Adrenal gland (tissue), 12 donors: ENCODE results near the gene PBRM1. TPM values are rescaled to one million over a fixed set of nuclear protein-coding genes. Genes with fewer than 3 reads are reported as not detected.

Experiments
- DNase-seq, 7 donors: peaks; one replicate each; pipeline ENCODE4 v3.0.0-alpha.2; 2019 to 2020
- H3K27ac ChIP-seq, 5 donors: fragments of 200-600 bp; sonication (generic) in 4 of 5; 1 replicate in 3 of 5; 2 replicates in 2 of 5; pipeline versions ENCODE4 v1.5.1 to v1.8.0; 2016 to 2020; ENCODE audit warnings: mild to moderate bottlenecking in 1 of 5
- H3K27me3 ChIP-seq: fragments of 200-600 bp; 2 replicates; pipeline ENCODE4 v1.8.0; 2021
- H3K36me3 ChIP-seq, 2 donors: fragments of 200-600 bp; replicated peaks in 1 of 2; 1 replicate in 1 of 2; 2 replicates in 1 of 2; pipeline versions ENCODE4 v1.5.1 to v1.8.0; 2018 to 2022
- H3K4me1 ChIP-seq, 2 donors: fragments of 200-600 bp; replicated peaks in 1 of 2; 1 replicate in 1 of 2; 2 replicates in 1 of 2; pipeline versions ENCODE4 v1.5.1 to v1.8.0; 2018 to 2021
- H3K4me3 ChIP-seq, 4 donors: fragments of 200-600 bp; sonication (generic) in 3 of 4; one replicate each; pipeline ENCODE4 v1.5.1; 2016 to 2018
- H3K9me3 ChIP-seq, 3 donors: fragments of 200-600 bp; sonication (generic) in 1 of 3; replicated peaks in 1 of 3; 1 replicate in 2 of 3; 2 replicates in 1 of 3; pipeline versions ENCODE4 v1.5.1 to v1.8.0; 2016 to 2021
- POLR2A ChIP-seq, 2 donors: fragments of 450-650 bp; IDR thresholded peaks; one replicate each; pipeline ENCODE4 v1.6.1; 2017; ENCODE audit warnings: antibody characterized with exemption in 2 of 2, mild to moderate bottlenecking in 2 of 2, moderate library complexity in 1 of 2
- WGBS, 4 donors: extraction: QIAGEN DNeasy Blood & Tissue Kit in 2 of 4; methylation state at CpG; one replicate each; pipeline versions ENCODE4 v1.1.5 to v1.1.7; 2013 to 2017; 5-methylcytosine and 5-hydroxymethylcytosine counted together
- intact Hi-C, 2 donors: fragments of 100-400 bp; cut with DNase I; formaldehyde crosslinking; loops; one replicate each; pipeline versions ENCODE4 v1.14.1 to v1.15.0; 2022 to 2023
- polyA plus RNA-seq, 3 donors: library from polyadenylated mRNA; stranded (reverse); fragments of 200-250 nt in 2 of 3; fragments of 350-450 nt in 1 of 3; fragmentation: Illumina TruSeq in 1 of 3; extraction: RNeasy Lipid Tissue Mini Kit (QIAGEN cat#74804) in 1 of 3; gene quantifications; one replicate each; pipeline ENCODE4 v1.2.3, GENCODE V29; 2013 to 2014
- total RNA-seq, 9 donors: library from RNA; depleted of rRNA in 4 of 9; stranded (reverse); fragments of >200 nt in 4 of 9; fragments of 120-200 nt in 1 of 9; fragmentation: NEBNext Ultra II Directional in 1 of 9; extraction: Animal tissue kit (Norgen Biotek cat#: 25700) in 1 of 9; gene quantifications; one replicate each; pipeline versions ENCODE4 v1.1.0 to v1.2.4, GENCODE V29; 2013 to 2023
- TF ChIP-seq, protein P1 (sequence below), 6 experiments: fragments of 450-650 bp in 4 of 6; fragments of 200-600 bp in 2 of 6; sonication (generic) in 1 of 6; IDR thresholded peaks; 1 replicate in 5 of 6; 2 replicates in 1 of 6; pipeline versions ENCODE4 v1.5.1 to v1.8.0; 2016 to 2021; ENCODE audit warnings: antibody characterized with exemption in 6 of 6, mild to moderate bottlenecking in 2 of 6, moderate library complexity in 1 of 6
- donor health status: healthy with polysubstance abuse.
- donor health status: Bipolar disorder and iron deficiency.
- donor health status: DM: yes; HTN: yes; CAD: no.
- donor health status: DM: no; HTN: no; CAD: no.
- donor health status: DM: no; HTN: no; CAD: no.
- donor health status: DM: yes; HTN: yes; CAD: no.

The PBRM1 gene
- total and polyA plus RNA-seq, 12 donors = 4.2 to 108 (median 47.5) TPM

DNA sequence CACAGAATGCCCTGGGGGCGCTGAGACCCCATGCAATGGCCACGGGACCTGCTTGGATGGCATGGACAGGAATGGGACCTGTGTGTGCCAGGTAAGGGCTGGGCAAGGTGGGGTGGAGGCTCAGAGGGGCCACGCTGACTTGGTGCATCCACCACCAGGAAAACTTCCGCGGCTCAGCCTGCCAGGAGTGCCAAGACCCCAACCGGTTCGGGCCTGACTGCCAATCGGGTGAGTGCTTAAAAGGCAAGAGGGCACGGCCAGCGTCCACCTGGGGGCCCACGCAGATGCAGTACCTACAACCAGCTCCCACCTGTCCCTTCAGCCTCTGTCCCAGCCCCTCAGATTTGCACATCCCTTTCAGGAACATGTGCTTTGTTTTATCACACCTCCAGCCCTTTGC lies 183.7 kb downstream of the PBRM1 start:
- no peaks in the 10 kb centered on the region for H3K27me3 ChIP-seq
- no peaks in the 10 kb centered on the region for H3K9me3 ChIP-seq
- no peak for DNase-seq
- no peak overlapping the region for H3K4me3 ChIP-seq
- no peaks in the 10 kb centered on the region for H3K4me1 ChIP-seq
- 81 to 89% (median 86%) methylated on average over 10 to 11 of the region's 11 CpGs for WGBS, 4 donors
- TF ChIP-seq, protein P1, sequence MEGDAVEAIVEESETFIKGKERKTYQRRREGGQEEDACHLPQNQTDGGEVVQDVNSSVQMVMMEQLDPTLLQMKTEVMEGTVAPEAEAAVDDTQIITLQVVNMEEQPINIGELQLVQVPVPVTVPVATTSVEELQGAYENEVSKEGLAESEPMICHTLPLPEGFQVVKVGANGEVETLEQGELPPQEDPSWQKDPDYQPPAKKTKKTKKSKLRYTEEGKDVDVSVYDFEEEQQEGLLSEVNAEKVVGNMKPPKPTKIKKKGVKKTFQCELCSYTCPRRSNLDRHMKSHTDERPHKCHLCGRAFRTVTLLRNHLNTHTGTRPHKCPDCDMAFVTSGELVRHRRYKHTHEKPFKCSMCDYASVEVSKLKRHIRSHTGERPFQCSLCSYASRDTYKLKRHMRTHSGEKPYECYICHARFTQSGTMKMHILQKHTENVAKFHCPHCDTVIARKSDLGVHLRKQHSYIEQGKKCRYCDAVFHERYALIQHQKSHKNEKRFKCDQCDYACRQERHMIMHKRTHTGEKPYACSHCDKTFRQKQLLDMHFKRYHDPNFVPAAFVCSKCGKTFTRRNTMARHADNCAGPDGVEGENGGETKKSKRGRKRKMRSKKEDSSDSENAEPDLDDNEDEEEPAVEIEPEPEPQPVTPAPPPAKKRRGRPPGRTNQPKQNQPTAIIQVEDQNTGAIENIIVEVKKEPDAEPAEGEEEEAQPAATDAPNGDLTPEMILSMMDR (IDR thresholded peaks at IDR 0.05) = no peak
- TF ChIP-seq POLR2A (IDR thresholded peaks at IDR 0.05) = no peak
- intact Hi-C loops = no loop called here
- H3K27ac ChIP-seq = no peak overlapping the region
- peaks cover 0 to 19% of the 10 kb centered on the region in 2 donors for H3K36me3 ChIP-seq

GRCh38 chr3:52501046-52501445 lies 184.7 kb downstream of the PBRM1 start:
- H3K36me3 ChIP-seq = peaks cover 0 to 11% of the 10 kb centered on the region in 2 donors
- TF ChIP-seq, protein P1 (IDR thresholded peaks at IDR 0.05) = no peak
- no peak for TF ChIP-seq POLR2A (IDR thresholded peaks at IDR 0.05)
- DNase-seq = no peak
- no peak overlapping the region for H3K4me3 ChIP-seq
- WGBS, 4 donors = 85 to 100% (median 89%) methylated on average over 1 to 11 of the region's 11 CpGs
- H3K9me3 ChIP-seq = no peaks in the 10 kb centered on the region
- H3K27ac ChIP-seq = no peak overlapping the region
- no peaks in the 10 kb centered on the region for H3K27me3 ChIP-seq
- peaks cover 4 to 7% of the 10 kb centered on the region in 2 donors for H3K4me1 ChIP-seq
- intact Hi-C loops = no loop called here

- Histone ChIP-seq H3K27me3 (no peaks in the 10 kb centered on the region), H3K4me3 (peak overlapping the region in 1 of 4 donors; percentile 27), H3K36me3 (no peaks in the 10 kb centered on the region), H3K27ac (peak overlapping the region in 3 of 5 donors; percentile 10 to 78 (median 19)), H3K4me1 (peaks cover 15 to 34% of the 10 kb centered on the region in 2 donors), H3K9me3 (no peaks in the 10 kb centered on the region)
- DNase-seq = peak in 5 of 7 donors; percentile 51 to 70 (median 60)
- intact Hi-C loops = no loop called here
- WGBS, 4 donors = 68 to 82% (median 73%) methylated on average over 20 to 24 of the region's 24 CpGs
- TF ChIP-seq, protein P1 (IDR thresholded peaks at IDR 0.05) = no peak
- TF ChIP-seq POLR2A (IDR thresholded peaks at IDR 0.05) = no peak
These were observed 187.3 kb downstream of the PBRM1 start for GRCh38 chr3:52498137-52499054.

GRCh38 chr3:52495777-52496602 lies 189.7 kb downstream of the PBRM1 start:
- DNase-seq = peak; percentile 68 to 93 (median 92)
- no peaks in the 10 kb centered on the region for H3K27me3 ChIP-seq
- WGBS, 4 donors = 8 to 79% (median 38%) methylated on average over 7 to 16 of the region's 16 CpGs
- H3K36me3 ChIP-seq = peaks cover 0 to 23% of the 10 kb centered on the region in 2 donors
- peak overlapping the region in 1 of 4 donors; percentile 25 for H3K4me3 ChIP-seq
- TF ChIP-seq, protein P1 (IDR thresholded peaks at IDR 0.05) = no peak
- TF ChIP-seq POLR2A (IDR thresholded peaks at IDR 0.05) = peak in 1 of 2 donors; percentile 70
- intact Hi-C loops = no loop called here
- H3K4me1 ChIP-seq = peaks cover 19 to 58% of the 10 kb centered on the region in 2 donors
- no peaks in the 10 kb centered on the region for H3K9me3 ChIP-seq
- peak overlapping the region; percentile 48 to 85 (median 72) for H3K27ac ChIP-seq
